SK-N-SH (cell line): ENCODE measurements around the gene HIVEP2. TPM values are rescaled to one million over a fixed set of nuclear protein-coding genes. Genes with fewer than 3 reads are reported as not detected.

ENCODE experiments used
- CTCF ChIA-PET: fragments of 300-600, 350-600 bp; formaldehyde crosslinking; extraction: SDS; loops from one replicate; lab custom pipeline; 2021; lab: Yijun Ruan, JAX
- POLR2A ChIA-PET: fragments of 350-600 bp; sonication (Branson Sonifier 250); formaldehyde crosslinking; extraction: SDS; loops from one replicate; lab custom pipeline; 2020; ENCODE audit warnings: antibody characterized with exemption, inconsistent platforms; lab: Yijun Ruan, JAX
- DNase-seq: peaks from one replicate; pipeline ENCODE4 v3.0.0; 2012
- H2AFZ ChIP-seq: fragments of 200-600 bp; sonication (generic); 2 replicates; pipeline ENCODE4 v1.8.1; 2016; ENCODE audit warnings: antibody characterized with exemption, mild to moderate bottlenecking, low read depth
- H3F3A ChIP-seq: fragments of 200-600 bp; sonication (generic); replicated peaks from 2 replicates; pipeline ENCODE3; 2016; ENCODE audit warnings: antibody characterized with exemption, mild to moderate bottlenecking; ENCODE audit not compliant: insufficient read depth
- H3K27ac ChIP-seq, 2 experiments: fragments of 200-500 bp in 1 of 2; fragments of 200-600 bp in 1 of 2; sonication (Bioruptor generic) in 1 of 2; sonication (generic), shearing (Covaris generic) in 1 of 2; 2 replicates each; pipeline versions ENCODE4 v1.5.1 to v1.6.1; 2014 to 2016; ENCODE audit warnings: low read depth in 2 of 2, inconsistent platforms in 1 of 2, low read length in 1 of 2, mild to moderate bottlenecking in 1 of 2, mixed read lengths in 1 of 2
- H3K27me3 ChIP-seq: fragments of 200-600 bp; sonication (generic), shearing (Covaris generic); 2 replicates; pipeline ENCODE4 v1.6.1; 2016; ENCODE audit warnings: mixed run types; ENCODE audit not compliant: insufficient read depth
- H3K36me3 ChIP-seq, 2 experiments: fragments of 200-500 bp in 1 of 2; fragments of 200-600 bp in 1 of 2; sonication (Bioruptor generic) in 1 of 2; sonication (generic) in 1 of 2; replicated peaks in 1 of 2; 2 replicates each; pipeline versions ENCODE3 to v1.5.1; 2014 to 2016; ENCODE audit warnings: low read length in 1 of 2, mild to moderate bottlenecking in 1 of 2; ENCODE audit not compliant: insufficient read depth in 2 of 2, control insufficient read depth in 1 of 2
- H3K4me1 ChIP-seq, 2 experiments: fragments of 200-500 bp in 1 of 2; fragments of 200-600 bp in 1 of 2; sonication (Bioruptor generic) in 1 of 2; sonication (generic), shearing (Covaris generic) in 1 of 2; 2 replicates each; pipeline versions ENCODE4 v1.5.1 to v1.6.1; 2014 to 2016; ENCODE audit warnings: low read depth in 1 of 2, low read length in 1 of 2, mixed run types in 1 of 2; ENCODE audit not compliant: insufficient read depth in 2 of 2, control insufficient read depth in 1 of 2
- H3K4me2 ChIP-seq: fragments of 200-600 bp; sonication (generic), shearing (Covaris generic); 2 replicates; pipeline ENCODE4 v1.6.1; 2017; ENCODE audit warnings: mixed run types
- H3K4me3 ChIP-seq, 2 experiments: fragments of 200-500 bp in 1 of 2; fragments of 200-600 bp in 1 of 2; sonication (Bioruptor generic) in 1 of 2; sonication (generic), shearing (Covaris generic) in 1 of 2; 2 replicates each; pipeline versions ENCODE4 v1.5.1 to v1.8.1; 2014 to 2016; ENCODE audit warnings: low read depth in 2 of 2, inconsistent platforms in 1 of 2, low read length in 1 of 2, mild to moderate bottlenecking in 1 of 2, mixed read lengths in 1 of 2, moderate library complexity in 1 of 2
- H3K79me2 ChIP-seq: fragments of 200-600 bp; sonication (generic); 2 replicates; pipeline ENCODE4 v1.8.1; 2017; ENCODE audit warnings: mild to moderate bottlenecking; ENCODE audit not compliant: insufficient read depth
- H3K9ac ChIP-seq: fragments of 200-600 bp; sonication (generic); 2 replicates; pipeline ENCODE4 v1.6.1; 2017; ENCODE audit warnings: mixed run types
- H3K9me2 ChIP-seq: fragments of 200-600 bp; sonication (generic); 2 replicates; pipeline ENCODE4 v1.6.1; 2017; ENCODE audit warnings: mixed run types
- H3K9me3 ChIP-seq: fragments of 200-600 bp; sonication (generic); 2 replicates; pipeline ENCODE4 v1.6.1; 2017; ENCODE audit warnings: mixed run types, mild to moderate bottlenecking, moderate library complexity
- H4K20me1 ChIP-seq: fragments of 200-600 bp; sonication (generic); 2 replicates; pipeline ENCODE4 v1.6.1; 2017; ENCODE audit warnings: mild to moderate bottlenecking, mixed run types; ENCODE audit not compliant: insufficient read depth
- CHD2 ChIP-seq: fragments of 150-350 bp; IDR thresholded peaks from 2 replicates; pipeline ENCODE4 v1.6.1; 2018; ENCODE audit warnings: low read length; ENCODE audit not compliant: partially characterized antibody
- CTCF ChIP-seq: fragments of 200-600 bp; sonication (generic); IDR thresholded peaks from 2 replicates; pipeline ENCODE4 v1.6.1; 2017; ENCODE audit warnings: antibody characterized with exemption, mild to moderate bottlenecking, moderate library complexity
- FOSL2 ChIP-seq: IDR thresholded peaks from 2 replicates; pipeline ENCODE4 v1.4.0; 2012; ENCODE audit warnings: low read depth, mild to moderate bottlenecking, moderate library complexity, borderline replicate concordance
- MAX ChIP-seq: IDR thresholded peaks from 2 replicates; pipeline ENCODE4 v1.4.0; 2012; ENCODE audit warnings: low read depth
- MEF2A ChIP-seq: IDR thresholded peaks from 2 replicates; pipeline ENCODE4 v1.4.0; 2012; ENCODE audit warnings: low read depth, borderline replicate concordance
- PBX3 ChIP-seq: IDR thresholded peaks from 2 replicates; pipeline ENCODE4; 2012
- RAD21 ChIP-seq: IDR thresholded peaks from 2 replicates; pipeline ENCODE4 v1.6.1; 2012; ENCODE audit warnings: mild to moderate bottlenecking, low read length
- RFX5 ChIP-seq: IDR thresholded peaks from 2 replicates; pipeline ENCODE4 v1.6.1; 2012; ENCODE audit warnings: mild to moderate bottlenecking, improper control_type of control experiment, low read length
- USF1 ChIP-seq: IDR thresholded peaks from 2 replicates; pipeline ENCODE4 v1.4.0; 2012; ENCODE audit warnings: low read depth, borderline replicate concordance
- USF2 ChIP-seq: fragments of 150-350 bp; IDR thresholded peaks from 2 replicates; pipeline ENCODE4 v1.6.1; 2017; ENCODE audit warnings: antibody characterized with exemption, low read length, low read depth, borderline replicate concordance
- YY1 ChIP-seq: IDR thresholded peaks from 2 replicates; pipeline ENCODE4 v1.4.0; 2012; ENCODE audit warnings: low read depth, mild to moderate bottlenecking
- ZBTB33 ChIP-seq: IDR thresholded peaks from 2 replicates; pipeline ENCODE4 v1.4.0; 2012; ENCODE audit warnings: low read depth, borderline replicate concordance
- WGBS: methylation state at CpG from one replicate; pipeline ENCODE4 v1.1.6; 2017; ENCODE audit warnings: low lambda C conversion rate; 5-methylcytosine and 5-hydroxymethylcytosine counted together
- polyA plus RNA-seq, 3 experiments: library from polyadenylated mRNA; depleted of rRNA; stranded (reverse); fragments of >200 nt; gene quantifications; 2 replicates each; pipeline ENCODE4 v1.2.3, GENCODE V29; 2012

Gene HIVEP2
- polyA plus RNA-seq, 1 of the 3 experiments (the other 2 are of a cell fraction) = 2.5 TPM

- Histone ChIP-seq H3K27me3 (no peaks in the 10 kb centered on the region), H3F3A (peaks cover 4% of the 10 kb centered on the region), H3K4me1 (peaks cover 0 to 6% of the 10 kb centered on the region in 2 experiments; a peak in 2 of 4 replicates), H3K79me2 (peaks cover 87% of the 10 kb centered on the region), H3K9me3 (no peaks in the 10 kb centered on the region), H3K9ac (no peak overlapping the region), H3K27ac (no peak overlapping the region), H3K4me2 (no peak overlapping the region), H3K4me3 (no peak overlapping the region), H4K20me1 (no peaks in the 10 kb centered on the region), H2AFZ (no peak overlapping the region), H3K9me2 (no peaks in the 10 kb centered on the region), H3K36me3 (no peaks in the 10 kb centered on the region)
- ChIA-PET CTCF (interaction anchor here (2.8 kb wide), 1 partner anchor 9 kb away, joined by 7 read pairs; no protein-coding TSS in a partner anchor), POLR2A (no interaction called here)
- no peak for DNase-seq
- TF ChIP-seq RAD21 (no peak), MEF2A (no peak), CTCF (no peak), USF2 (no peak), FOSL2 (no peak)
Measured at GRCh38 chr6:142934106-142934505, 10.9 kb downstream of the HIVEP2 start.

GRCh38 chr6:142933701-142934100 lies 11.3 kb downstream of the HIVEP2 start:
- Histone ChIP-seq H3K4me1 (peaks cover 0 to 6% of the 10 kb centered on the region in 2 experiments; a peak in 2 of 4 replicates), H3K9me2 (no peaks in the 10 kb centered on the region), H3K27ac (no peak overlapping the region), H2AFZ (no peak overlapping the region), H3K4me3 (no peak overlapping the region), H3K4me2 (no peak overlapping the region), H3K27me3 (no peaks in the 10 kb centered on the region), H3F3A (peaks cover 4% of the 10 kb centered on the region), H3K9ac (no peak overlapping the region), H4K20me1 (no peaks in the 10 kb centered on the region), H3K79me2 (peaks cover 88% of the 10 kb centered on the region), H3K36me3 (no peaks in the 10 kb centered on the region), H3K9me3 (no peaks in the 10 kb centered on the region)
- ChIA-PET POLR2A (no interaction called here), CTCF (interaction anchor here (2.8 kb wide), 1 partner anchor 10 kb away, joined by 7 read pairs; no protein-coding TSS in a partner anchor)
- no peak for DNase-seq
- no peak for TF ChIP-seq YY1
- TF ChIP-seq, all 33 proteins: peak for 0

- POLR2A ChIA-PET = no interaction called here
- no peak for TF ChIP-seq RFX5
- TF ChIP-seq ZBTB33 = no peak
- TF ChIP-seq MAX = no peak
- no peak for TF ChIP-seq USF1
- TF ChIP-seq PBX3 = no peak
- TF ChIP-seq CHD2 = no peak
- TF ChIP-seq CTCF = no peak
Measured at GRCh38 chr6:142932889-142933288, 12.1 kb downstream of the HIVEP2 start.

More at GRCh38 chr6:142932889-142933288, 12.1 kb downstream of the HIVEP2 start:
- CTCF ChIA-PET = interaction anchor here (2.8 kb wide), 1 partner anchor 10 kb away, joined by 7 read pairs; no protein-coding TSS in a partner anchor
- Histone ChIP-seq H3K9me3 (no peaks in the 10 kb centered on the region), H3K27ac (no peak overlapping the region), H3K4me2 (no peak overlapping the region), H3K79me2 (peaks cover 88% of the 10 kb centered on the region), H3K9ac (no peak overlapping the region), H2AFZ (no peak overlapping the region), H3F3A (peaks cover 4% of the 10 kb centered on the region), H4K20me1 (no peaks in the 10 kb centered on the region), H3K4me1 (peaks cover 0 to 6% of the 10 kb centered on the region in 2 experiments; a peak in 2 of 4 replicates), H3K4me3 (no peak overlapping the region), H3K36me3 (no peaks in the 10 kb centered on the region), H3K9me2 (no peaks in the 10 kb centered on the region), H3K27me3 (no peaks in the 10 kb centered on the region)
- 81% methylated on average over 2 of the region's 2 CpGs for WGBS
- no peak for DNase-seq
